Cardiac septum (tissue), 1 donor: ENCODE results near the gene UBXN11. TPM values are rescaled to one million over a fixed set of nuclear protein-coding genes. Genes with fewer than 3 reads are reported as not detected.
A peak's percentile ranks its signal among the peaks of the same experiment; 100 is the strongest.

Source experiments
- DNase-seq: peaks from one replicate; pipeline ENCODE4 v3.0.0-alpha.2; 2020; ENCODE audit warnings: low spot score
- intact Hi-C: fragments of 100-400 bp; cut with DNase I; formaldehyde crosslinking; loops from one replicate; pipeline ENCODE4 v1.14.0; 2022
- total RNA-seq: library from RNA; stranded (reverse); fragmentation: NEBNext Ultra II Directional; extraction: Animal tissue kit (Norgen Biotek cat#: 25700); gene quantifications from one replicate; pipeline ENCODE4 v1.2.1, GENCODE V29; 2021
- donor health status: DM: no; HTN: no; CAD: no.

UBXN11 gene
- total RNA-seq, 1 donor from 2014 or later = 8.3 TPM

DNA sequence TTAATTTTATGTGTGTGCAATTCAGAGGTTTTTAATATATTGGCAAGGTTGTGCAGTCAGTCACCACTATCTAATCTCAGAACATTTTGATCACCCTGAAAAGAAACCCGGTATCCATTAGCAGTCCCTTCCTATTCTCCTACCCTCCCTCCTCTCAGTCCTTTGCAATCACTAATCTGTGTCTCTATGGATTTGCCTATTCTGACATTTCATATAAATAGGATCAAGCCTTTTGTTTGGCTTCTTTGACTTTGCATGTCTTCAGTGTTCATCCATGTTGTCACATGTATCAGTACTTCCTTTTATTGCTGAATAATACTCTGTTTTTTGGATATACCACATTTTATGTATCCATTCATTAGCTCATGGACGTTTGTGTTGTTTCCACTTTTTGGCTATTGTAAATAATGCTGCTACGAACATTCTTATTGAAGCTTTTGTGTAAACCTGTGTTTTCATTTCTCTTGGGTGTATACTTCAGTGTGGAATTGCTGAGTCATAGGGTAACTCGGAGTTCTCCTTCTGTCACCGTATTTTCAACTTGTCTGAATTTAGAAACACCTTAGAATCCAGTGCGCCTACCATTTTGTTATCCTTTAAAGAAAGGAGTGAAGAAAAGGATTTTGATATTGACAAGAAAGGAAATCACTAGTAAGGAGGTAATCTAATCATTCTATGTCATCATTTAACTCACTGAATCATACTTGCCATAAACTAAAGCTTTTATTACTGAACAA, 69.0 kb downstream of the UBXN11 start:
- intact Hi-C loops = loop anchor here (10.0 kb wide), 1 partner anchor 203 kb away; no protein-coding TSS in a partner anchor
- DNase-seq = no peak

DNA sequence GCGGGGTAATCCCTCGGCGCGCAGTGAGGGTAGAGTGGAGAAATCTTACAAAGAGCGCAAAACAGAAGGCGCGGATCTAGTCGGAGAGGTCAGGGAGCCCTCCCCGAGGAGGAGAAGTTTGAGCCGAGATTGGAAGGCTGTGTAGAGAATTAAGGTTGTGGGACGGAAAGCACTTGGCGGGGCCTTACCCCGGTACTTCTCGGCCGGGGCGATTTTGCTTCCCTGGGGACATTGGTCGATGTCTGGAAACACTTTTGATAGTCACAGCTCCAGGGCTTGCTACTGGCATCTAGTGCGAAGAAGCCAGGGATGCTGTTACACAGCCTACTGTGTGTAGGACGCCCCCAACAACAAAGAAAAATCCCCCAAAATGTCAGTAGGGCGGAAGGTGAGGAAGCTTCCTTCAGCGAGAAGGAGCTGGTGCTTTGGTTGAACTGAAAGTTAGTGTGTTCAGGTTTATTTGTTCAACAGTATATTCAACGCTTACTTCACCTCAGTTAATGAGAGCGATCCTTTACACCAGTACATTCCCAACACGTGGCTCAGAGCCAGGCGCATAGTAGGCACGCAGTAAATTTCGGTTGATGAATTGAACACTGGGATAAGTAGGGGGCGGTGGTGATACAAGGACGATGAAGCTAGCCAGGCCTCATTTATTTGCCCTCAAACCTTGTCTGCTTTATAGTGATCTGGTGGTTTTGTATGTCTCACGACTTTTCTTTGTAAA, 71.6 kb downstream of the UBXN11 start:
- DNase-seq = no peak
- intact Hi-C loops = loop anchor here (2.0 to 10.0 kb wide), 3 partner anchors 68 to 200 kb away; partner anchors contain the start of genes C1orf232, PDIK1L and ZNF593

DNA sequence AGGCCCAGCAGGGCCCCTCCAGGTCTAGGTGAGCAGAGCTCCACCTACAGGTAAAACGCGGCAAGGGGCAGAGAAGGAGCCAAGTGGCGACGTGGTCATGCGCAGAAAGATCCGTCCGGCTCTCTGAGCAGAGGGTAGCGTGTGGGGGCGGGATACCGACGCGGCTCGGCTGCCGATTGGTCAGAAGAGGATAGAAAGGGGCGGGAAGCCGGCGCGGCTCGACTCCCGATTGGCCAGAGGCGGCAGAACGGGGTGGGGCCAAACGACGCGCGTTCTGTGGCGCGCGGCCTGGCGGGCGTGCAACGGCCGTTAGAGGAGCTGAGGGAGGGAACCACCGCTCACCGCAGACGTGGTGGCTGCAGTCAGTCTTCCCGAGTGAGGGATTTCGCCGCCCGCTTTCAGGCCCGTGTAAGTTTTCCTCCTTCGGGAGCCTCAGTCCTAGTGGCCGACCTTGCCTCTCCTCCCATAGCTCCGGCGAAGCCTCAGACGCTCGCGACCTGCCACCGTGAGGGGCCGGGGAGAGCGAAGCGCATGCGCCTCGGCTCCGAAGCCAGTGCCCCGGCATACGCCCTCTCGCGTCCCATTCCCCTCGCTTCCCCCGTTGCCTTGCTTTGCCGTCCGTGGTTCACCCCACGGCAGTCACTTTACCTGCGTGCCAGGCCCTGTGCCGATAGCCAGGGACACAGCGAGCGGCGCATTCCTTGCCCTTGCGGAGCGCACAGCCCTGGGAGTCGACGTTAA, 72.4 kb downstream of the UBXN11 start, which contains the start of gene CEP85:
Gene CEP85 (plus strand): TSS at position 298 of the 741 bp plus-strand sequence. CDS start 5,584 bp downstream, outside the sequence.
- peak; percentile 100 for DNase-seq
- intact Hi-C loops = loop anchor here (2.0 to 10.0 kb wide), 3 partner anchors 67 to 199 kb away; partner anchors contain the start of genes C1orf232, PDIK1L and ZNF593

Other genes with a start within 250 kb of the UBXN11 start
- 123 TPM for gene TRIM63, start 239.0 kb downstream of the UBXN11 start, total RNA-seq
- gene PDIK1L, start 194.8 kb downstream of the UBXN11 start, total RNA-seq = 3.5 TPM
- gene FAM110D, start 147.6 kb downstream of the UBXN11 start, total RNA-seq = 3.8 TPM
- not detected for gene C1orf232, start 137.7 kb downstream of the UBXN11 start, total RNA-seq
- 23.2 TPM for gene ZNF593, start 136.7 kb downstream of the UBXN11 start, total RNA-seq
- not detected for gene ZNF593OS, start 134.8 kb downstream of the UBXN11 start, total RNA-seq
- gene CNKSR1, start 129.1 kb downstream of the UBXN11 start, total RNA-seq = 2.9 TPM
- gene CATSPER4, start 116.0 kb downstream of the UBXN11 start, total RNA-seq = not detected
- gene CEP85, start 72.4 kb downstream of the UBXN11 start, total RNA-seq = 25.8 TPM
- 55.0 TPM for gene SH3BGRL3, start 26.6 kb downstream of the UBXN11 start, total RNA-seq
- gene CD52, start 11.3 kb upstream of the UBXN11 start, total RNA-seq = 4.6 TPM
- gene CRYBG2, start 47.5 kb upstream of the UBXN11 start, total RNA-seq = not detected
- not detected for gene ZNF683, start 66.1 kb upstream of the UBXN11 start, total RNA-seq
- gene LIN28A, start 104.2 kb upstream of the UBXN11 start, total RNA-seq = not detected
- 34.9 TPM for gene DHDDS, start 125.7 kb upstream of the UBXN11 start, total RNA-seq
- gene HMGN2, start 165.8 kb upstream of the UBXN11 start, total RNA-seq = 162 TPM
- 3.3 TPM for gene RPS6KA1, start 223.1 kb upstream of the UBXN11 start, total RNA-seq